Measurements from ENCODE around the gene TAS2R30.

TAS2R30 gene, protein sequence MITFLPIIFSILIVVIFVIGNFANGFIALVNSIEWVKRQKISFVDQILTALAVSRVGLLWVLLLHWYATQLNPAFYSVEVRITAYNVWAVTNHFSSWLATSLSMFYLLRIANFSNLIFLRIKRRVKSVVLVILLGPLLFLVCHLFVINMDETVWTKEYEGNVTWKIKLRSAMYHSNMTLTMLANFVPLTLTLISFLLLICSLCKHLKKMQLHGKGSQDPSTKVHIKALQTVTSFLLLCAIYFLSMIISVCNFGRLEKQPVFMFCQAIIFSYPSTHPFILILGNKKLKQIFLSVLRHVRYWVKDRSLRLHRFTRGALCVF

GRCh38 chr12:11134305-11134704 is at the start of gene TAS2R30:
Gene TAS2R30, minus strand, starts transcription at chr12:11134644. Its CDS starts 400 bp downstream, at chr12:11134244.
- no peak for FAIRE-seq
- DNase-seq (ENCODE audit: insufficient read length, low spot score): no peak

GRCh38 chr12:11183011-11183410 is 48.6 kb upstream of the TAS2R30 start:
- DNase-seq (ENCODE audit: insufficient read length, low spot score) (no peak), FAIRE-seq (no peak)

- DNase-seq (ENCODE audit: insufficient read length, low spot score): no peak
- FAIRE-seq: no peak
These were observed 48.1 kb upstream of the TAS2R30 start for GRCh38 chr12:11182529-11182928.

DNA sequence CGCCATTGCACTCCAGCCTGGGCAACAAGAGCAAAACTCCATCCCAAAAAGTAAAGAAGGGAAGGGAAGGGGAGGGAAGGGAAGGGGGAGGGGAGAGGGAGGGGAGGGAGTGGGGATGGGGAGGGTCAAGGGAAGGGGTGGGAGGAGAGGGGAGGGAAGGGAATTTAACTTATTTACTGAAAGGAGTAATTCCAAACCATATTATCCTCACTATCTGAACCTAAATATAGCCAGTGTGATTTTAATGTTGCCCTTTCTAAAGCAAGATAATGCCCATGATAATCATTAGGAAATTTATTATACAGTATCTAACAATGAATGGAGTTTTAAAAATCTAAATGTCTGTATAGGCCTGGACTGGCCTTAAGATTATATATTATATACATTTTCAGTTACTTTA is 43.8 kb upstream of the TAS2R30 start:
- FAIRE-seq (no peak), DNase-seq (ENCODE audit: insufficient read length, low spot score) (no peak)

DNA sequence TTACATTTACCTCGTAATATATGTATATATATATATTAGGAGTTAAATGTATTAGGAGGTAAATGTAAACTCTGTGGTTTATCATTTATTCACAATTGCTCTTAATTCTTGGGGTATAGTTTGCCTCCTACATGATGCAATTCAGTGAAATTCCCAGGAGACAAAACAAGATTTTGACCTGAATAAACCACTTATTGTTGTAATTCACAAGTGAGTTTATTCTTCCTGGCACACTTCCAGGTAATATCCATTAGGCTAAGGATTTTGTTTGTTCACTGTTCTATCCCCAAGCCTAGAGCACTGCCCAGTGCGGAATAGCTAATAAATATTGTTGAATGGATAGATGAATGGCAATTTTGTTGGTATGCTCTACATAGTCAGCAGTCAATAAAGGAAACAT is 39.6 kb upstream of the TAS2R30 start:
- FAIRE-seq (no peak), DNase-seq (ENCODE audit: insufficient read length, low spot score) (no peak)

- FAIRE-seq: no peak
- peak; percentile 3 for DNase-seq (ENCODE audit: insufficient read length, low spot score)
These were observed 37.7 kb upstream of the TAS2R30 start for GRCh38 chr12:11171969-11172675.

- peak; percentile 87 for DNase-seq (ENCODE audit: insufficient read length, low spot score)
- FAIRE-seq: peak; percentile 92
These were observed 36.9 kb upstream of the TAS2R30 start, which contains the start of gene SMIM10L1 for GRCh38 chr12:11171145-11171968. Gene SMIM10L1, plus strand, starts transcription at chr12:11171194. Its CDS starts 163 bp downstream, at chr12:11171357.

DNA sequence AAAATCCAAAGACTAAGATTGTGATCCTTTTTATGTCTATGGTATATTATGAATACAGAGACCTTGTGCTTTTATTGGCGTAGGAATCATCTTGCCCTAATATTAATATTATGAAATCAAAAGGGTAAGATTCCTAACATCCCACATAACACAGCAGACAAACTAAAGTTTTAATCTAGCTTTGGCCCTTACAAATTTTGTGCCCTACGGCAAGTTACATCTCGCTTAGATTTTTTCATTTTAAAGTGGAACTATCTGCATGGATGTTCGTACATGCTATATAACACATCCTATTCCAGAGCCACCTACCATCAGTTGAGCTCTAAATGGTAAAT is 36.3 kb upstream of the TAS2R30 start:
- peak; percentile 70 for FAIRE-seq
- DNase-seq (ENCODE audit: insufficient read length, low spot score): no peak

GRCh38 chr12:11166300-11166699 is 31.9 kb upstream of the TAS2R30 start:
- no peak for DNase-seq (ENCODE audit: insufficient read length, low spot score)
- no peak for FAIRE-seq

- DNase-seq (ENCODE audit: insufficient read length, low spot score) (no peak), FAIRE-seq (no peak)
These were observed 29.9 kb upstream of the TAS2R30 start for GRCh38 chr12:11164384-11164783.

GRCh38 chr12:11162502-11162901 is 28.1 kb upstream of the TAS2R30 start:
- DNase-seq (ENCODE audit: insufficient read length, low spot score) (no peak), FAIRE-seq (no peak)

DNA sequence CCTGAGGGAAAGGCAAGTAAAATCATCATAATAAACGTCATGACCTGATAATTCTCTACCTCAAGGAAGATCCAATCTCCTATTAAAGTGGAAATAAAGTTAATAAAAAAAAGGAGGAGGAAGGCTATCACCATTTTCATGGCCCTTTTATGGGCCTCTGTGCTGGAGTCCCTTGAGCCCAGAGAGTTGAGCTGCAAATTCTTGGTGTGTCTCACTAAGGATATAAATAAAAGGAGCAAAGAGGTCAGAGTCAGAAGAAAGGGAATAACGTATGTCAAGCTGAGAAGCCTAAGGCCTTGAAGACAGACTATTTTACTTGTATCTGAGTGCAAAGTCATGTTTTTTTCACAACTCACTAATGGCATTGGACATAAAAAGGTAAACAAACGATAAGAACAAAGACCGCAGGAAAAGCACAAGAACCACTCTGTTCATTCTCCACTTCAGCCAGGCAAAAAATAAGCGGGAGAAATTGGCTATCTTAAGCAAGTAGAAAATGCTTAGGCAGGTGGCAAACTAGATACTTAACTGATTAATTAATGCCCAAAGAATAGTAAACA is 24.5 kb upstream of the TAS2R30 start:
- no peak for DNase-seq (ENCODE audit: insufficient read length, low spot score)
- FAIRE-seq: no peak

- no peak for FAIRE-seq
These were observed 20.0 kb upstream of the TAS2R30 start for GRCh38 chr12:11154400-11154925.

DNA sequence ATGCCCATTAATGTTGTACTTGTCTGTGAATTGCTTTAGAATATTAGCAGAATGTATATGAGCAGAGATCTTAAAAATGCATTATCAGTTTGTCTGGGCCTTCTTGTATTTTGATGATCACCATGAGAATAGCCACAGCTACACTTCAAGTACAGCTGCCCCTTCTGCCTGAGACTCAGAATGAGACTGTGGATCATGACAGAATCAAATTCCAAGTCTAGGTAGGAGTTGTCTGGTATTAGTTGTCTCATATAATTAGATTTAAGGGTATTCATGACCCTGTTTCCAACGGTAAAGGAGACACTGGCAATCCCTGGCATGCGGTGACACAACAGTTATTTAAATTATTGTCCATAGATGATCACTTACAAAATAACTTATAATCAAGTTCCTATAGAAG is 18.3 kb upstream of the TAS2R30 start:
- no peak for DNase-seq (ENCODE audit: insufficient read length, low spot score)
- no peak for FAIRE-seq

More at GRCh38 chr12:11154400-11154925, 20.0 kb upstream of the TAS2R30 start:
- no peak for DNase-seq (ENCODE audit: insufficient read length, low spot score)

DNA sequence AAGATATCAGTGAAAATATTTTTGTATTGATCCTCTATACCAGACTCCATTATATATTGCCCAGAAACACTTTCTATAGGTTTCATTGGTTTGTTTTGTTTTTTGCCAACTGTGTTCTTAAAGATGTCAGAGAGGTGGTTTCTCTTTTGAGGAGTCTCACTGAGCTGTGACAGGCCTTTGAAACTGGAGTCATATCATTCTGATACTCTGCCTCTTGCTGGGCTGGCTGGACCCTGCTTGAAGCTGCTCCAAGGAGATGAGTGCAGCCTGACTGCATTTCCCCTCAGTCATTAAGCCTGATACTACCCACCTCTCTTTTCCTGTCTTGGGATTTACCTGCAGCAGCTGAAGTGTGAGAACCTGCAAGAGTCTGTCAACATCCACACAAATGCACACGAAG is 16.4 kb upstream of the TAS2R30 start:
- DNase-seq (ENCODE audit: insufficient read length, low spot score) (no peak), FAIRE-seq (no peak)

- FAIRE-seq: no peak
- no peak for DNase-seq (ENCODE audit: insufficient read length, low spot score)
These were observed 13.0 kb upstream of the TAS2R30 start for GRCh38 chr12:11147420-11147819.

GRCh38 chr12:11144297-11144696 is 9.9 kb upstream of the TAS2R30 start:
- FAIRE-seq (no peak), DNase-seq (ENCODE audit: insufficient read length, low spot score) (no peak)

DNA sequence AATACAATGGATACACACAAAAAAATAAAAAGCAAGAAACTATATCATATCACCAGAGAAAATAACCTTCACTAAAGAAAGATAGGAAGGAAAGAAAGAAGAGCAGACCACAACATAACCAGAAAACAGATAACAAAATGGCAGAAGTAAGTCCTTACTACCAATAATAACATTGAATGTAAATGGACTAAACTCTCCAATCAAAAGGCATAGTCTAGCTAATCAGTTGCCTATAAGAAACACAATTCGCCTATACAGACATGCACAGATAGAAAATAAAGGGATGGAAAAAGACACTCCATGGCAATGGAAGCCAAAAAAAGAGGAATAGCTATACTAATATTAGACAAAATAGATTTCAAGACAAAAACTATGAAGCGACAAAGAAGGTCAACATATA is 8.9 kb upstream of the TAS2R30 start:
- DNase-seq (ENCODE audit: insufficient read length, low spot score) (no peak), FAIRE-seq (no peak)

- FAIRE-seq: no peak
- DNase-seq (ENCODE audit: insufficient read length, low spot score): no peak
These were observed 1.6 kb upstream of the TAS2R30 start for GRCh38 chr12:11136075-11136474.

GRCh38 chr12:11133816-11134215 is 628 bp downstream of the TAS2R30 start:
- FAIRE-seq (no peak), DNase-seq (ENCODE audit: insufficient read length, low spot score) (no peak)

DNA sequence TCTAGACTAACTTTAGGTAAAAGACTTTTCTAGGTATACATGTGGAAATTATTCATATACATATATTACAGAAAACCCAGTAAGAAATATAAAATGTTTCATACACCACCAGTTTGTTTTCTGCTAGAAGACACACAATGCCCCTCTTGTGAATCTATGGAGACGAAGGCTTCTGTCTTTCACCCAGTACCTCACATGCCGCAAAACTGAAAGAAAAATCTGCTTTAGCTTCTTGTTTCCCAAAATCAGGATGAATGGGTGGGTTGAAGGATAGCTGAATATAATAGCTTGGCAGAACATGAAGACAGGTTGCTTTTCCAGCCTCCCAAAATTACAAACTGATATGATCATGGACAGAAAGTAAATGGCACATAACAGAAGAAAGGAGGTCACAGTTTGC is 1.3 kb downstream of the TAS2R30 start:
- FAIRE-seq (no peak), DNase-seq (ENCODE audit: insufficient read length, low spot score) (no peak)

Measured in HTR-8/SVneo (cell line).